Panc1 (cell line): Measurements from ENCODE around the gene SNTA1. TPM values are rescaled to one million over a fixed set of nuclear protein-coding genes. Genes with fewer than 3 reads are reported as not detected.

Experiments used
- ATAC-seq: fragments of 200-7000 bp; cut with Tn5 transposase; 2 replicates; pipeline ENCODE4 v1.9.1; 2020; ENCODE audit warnings: mild to moderate bottlenecking, moderate library complexity
- BruUV-seq: library from RNA; stranded (reverse); fragments of 400-500 nt; replicated peaks from 2 replicates; lab custom pipeline; 2021; lab: Mats Ljungman, UMichigan
- CTCF ChIA-PET: fragments of 300-600 bp; sonication (Branson Sonifier 250); formaldehyde crosslinking; loops from one replicate; lab custom pipeline; 2022; ENCODE audit warnings: antibody characterized with exemption; lab: Charles Lee
- POLR2A ChIA-PET: fragments of 300-600 bp; sonication (Branson Sonifier 250); formaldehyde crosslinking; loops from one replicate; lab custom pipeline; 2022; ENCODE audit warnings: antibody characterized with exemption; lab: Charles Lee
- DNase-seq: peaks from one replicate; pipeline ENCODE4 v3.0.0-alpha.2; 2010; ENCODE audit warnings: low read depth, low spot score
- H3K27ac ChIP-seq: 2 replicates; pipeline ENCODE4 v1.5.1; 2011; ENCODE audit warnings: mild to moderate bottlenecking, low read length, inconsistent platforms
- H3K27me3 ChIP-seq: fragments of 200-500 bp; sonication (Bioruptor generic); 2 replicates; pipeline ENCODE4 v1.6.0; 2014; ENCODE audit warnings: low read length, inconsistent platforms; ENCODE audit not compliant: control insufficient read depth, insufficient read depth
- H3K36me3 ChIP-seq: fragments of 200-500 bp; sonication (Bioruptor generic); 2 replicates; pipeline ENCODE4 v1.5.1; 2014; ENCODE audit warnings: inconsistent platforms, mild to moderate bottlenecking, low read length, moderate library complexity; ENCODE audit not compliant: control insufficient read depth, insufficient read depth
- H3K4me1 ChIP-seq: 2 replicates; pipeline ENCODE4 v1.5.1; 2011; ENCODE audit warnings: inconsistent platforms, mild to moderate bottlenecking, low read length, moderate library complexity; ENCODE audit not compliant: control insufficient read depth, insufficient read depth
- H3K4me3 ChIP-seq, 2 experiments: 2 replicates each; pipeline ENCODE4 v1.5.1; 2011 to 2012; ENCODE audit warnings: low read depth in 2 of 2, low read length in 2 of 2, mild to moderate bottlenecking in 2 of 2, inconsistent platforms in 1 of 2, moderate library complexity in 1 of 2
- H3K9me3 ChIP-seq: fragments of 200-500 bp; sonication (Bioruptor generic); 2 replicates; pipeline ENCODE4 v1.5.1; 2014; ENCODE audit warnings: low read depth, mild to moderate bottlenecking, inconsistent platforms, low read length, moderate library complexity; ENCODE audit not compliant: control insufficient read depth, insufficient read depth
- POLR2AphosphoS5 ChIP-seq: IDR thresholded peaks from 2 replicates; pipeline ENCODE4 v1.6.1; 2012; ENCODE audit warnings: mild to moderate bottlenecking, low read depth, low read length, moderate library complexity
- SIN3A ChIP-seq: IDR thresholded peaks from 2 replicates; pipeline ENCODE4 v1.6.1; 2012; ENCODE audit warnings: low read depth, mild to moderate bottlenecking, low read length, moderate library complexity, borderline replicate concordance; ENCODE audit not compliant: insufficient read depth
- TCF7L2 ChIP-seq: IDR thresholded peaks from 2 replicates; pipeline ENCODE4 v1.6.1; 2011; ENCODE audit warnings: mild to moderate bottlenecking, low read depth, low read length, inconsistent platforms
- in situ Hi-C: cut with HindIII; loops from 2 replicates; pipeline ENCODE4 v1.10.0; 2016; ENCODE audit warnings: low sequenced_read_pairs, low pct_unique_long_range_greater_than_20kb
- intact Hi-C: fragments of 100-400 bp; cut with micrococcal nuclease; formaldehyde crosslinking; loops from one replicate; pipeline ENCODE4 v1.10.0; 2022; ENCODE audit not compliant: unreplicated experiment
- total RNA-seq: library from RNA; stranded (reverse); gene quantifications from one replicate; pipeline ENCODE4 v1.2.1, GENCODE V29; 2021; ENCODE audit not compliant: unreplicated experiment
- TF ChIP-seq, protein P1 (sequence below), 2 experiments: IDR thresholded peaks; 2 replicates each; pipeline ENCODE4 v1.6.1; 2011 to 2012; ENCODE audit warnings: low read depth in 2 of 2, control low read depth in 1 of 2, low read length in 1 of 2, mild to moderate bottlenecking in 1 of 2, moderate library complexity in 1 of 2; ENCODE audit not compliant: insufficient read depth in 1 of 2
- TF ChIP-seq, protein P2 (sequence below): fragments of 450-650 bp; IDR thresholded peaks from 2 replicates; pipeline ENCODE4 v1.5.1; 2017; ENCODE audit warnings: mild to moderate bottlenecking

Gene SNTA1
- total RNA-seq, 1 experiment from 2014 or later, result 12.0 TPM

DNA sequence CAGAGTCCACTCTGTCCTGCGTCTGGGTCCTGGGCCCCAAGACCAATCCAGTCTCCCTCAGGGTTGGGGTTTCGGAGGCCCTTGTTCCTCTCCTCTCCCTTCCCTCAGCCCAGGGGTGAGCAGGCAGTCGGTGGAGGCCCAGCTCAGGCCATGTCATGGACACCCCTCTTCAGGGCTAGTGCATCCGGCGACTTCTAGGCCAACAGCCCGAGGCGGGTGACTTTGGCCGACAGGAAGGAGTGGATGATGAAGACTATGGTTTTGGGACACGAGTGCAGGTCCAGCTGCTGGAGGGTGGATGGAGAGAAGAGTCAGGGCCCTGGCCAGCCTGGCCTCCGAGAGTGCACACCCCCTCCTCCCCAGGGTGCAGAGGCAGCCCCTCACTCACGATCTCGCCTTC is 35.2 kb downstream of the SNTA1 start:
- Histone ChIP-seq H3K4me1 (no peaks in the 10 kb centered on the region), H3K4me3 (no peak overlapping the region), H3K27me3 (no peaks in the 10 kb centered on the region), H3K9me3 (no peaks in the 10 kb centered on the region), H3K27ac (no peak overlapping the region), H3K36me3 (no peaks in the 10 kb centered on the region)
- ATAC-seq (no peak), DNase-seq (no peak)
- ChIA-PET POLR2A (interaction anchor here (0.6 kb wide), 1 partner anchor 31 kb away, joined by 3 read pairs; no protein-coding TSS in a partner anchor), CTCF (no interaction called here)
- no TSS peak for BruUV-seq
- in situ Hi-C loops (no loop called here), intact Hi-C loops (no loop called here)
- TF ChIP-seq SIN3A, result no peak
- no peak for TF ChIP-seq POLR2AphosphoS5
- no peak for TF ChIP-seq TCF7L2
- TF ChIP-seq, protein P1, sequence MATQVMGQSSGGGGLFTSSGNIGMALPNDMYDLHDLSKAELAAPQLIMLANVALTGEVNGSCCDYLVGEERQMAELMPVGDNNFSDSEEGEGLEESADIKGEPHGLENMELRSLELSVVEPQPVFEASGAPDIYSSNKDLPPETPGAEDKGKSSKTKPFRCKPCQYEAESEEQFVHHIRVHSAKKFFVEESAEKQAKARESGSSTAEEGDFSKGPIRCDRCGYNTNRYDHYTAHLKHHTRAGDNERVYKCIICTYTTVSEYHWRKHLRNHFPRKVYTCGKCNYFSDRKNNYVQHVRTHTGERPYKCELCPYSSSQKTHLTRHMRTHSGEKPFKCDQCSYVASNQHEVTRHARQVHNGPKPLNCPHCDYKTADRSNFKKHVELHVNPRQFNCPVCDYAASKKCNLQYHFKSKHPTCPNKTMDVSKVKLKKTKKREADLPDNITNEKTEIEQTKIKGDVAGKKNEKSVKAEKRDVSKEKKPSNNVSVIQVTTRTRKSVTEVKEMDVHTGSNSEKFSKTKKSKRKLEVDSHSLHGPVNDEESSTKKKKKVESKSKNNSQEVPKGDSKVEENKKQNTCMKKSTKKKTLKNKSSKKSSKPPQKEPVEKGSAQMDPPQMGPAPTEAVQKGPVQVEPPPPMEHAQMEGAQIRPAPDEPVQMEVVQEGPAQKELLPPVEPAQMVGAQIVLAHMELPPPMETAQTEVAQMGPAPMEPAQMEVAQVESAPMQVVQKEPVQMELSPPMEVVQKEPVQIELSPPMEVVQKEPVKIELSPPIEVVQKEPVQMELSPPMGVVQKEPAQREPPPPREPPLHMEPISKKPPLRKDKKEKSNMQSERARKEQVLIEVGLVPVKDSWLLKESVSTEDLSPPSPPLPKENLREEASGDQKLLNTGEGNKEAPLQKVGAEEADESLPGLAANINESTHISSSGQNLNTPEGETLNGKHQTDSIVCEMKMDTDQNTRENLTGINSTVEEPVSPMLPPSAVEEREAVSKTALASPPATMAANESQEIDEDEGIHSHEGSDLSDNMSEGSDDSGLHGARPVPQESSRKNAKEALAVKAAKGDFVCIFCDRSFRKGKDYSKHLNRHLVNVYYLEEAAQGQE (IDR thresholded peaks at IDR 0.05; ENCODE audit: insufficient read depth in 1 of 2, low read depth in 2 of 2, low read length in 1 of 2), result no peak
- TF ChIP-seq, protein P2, sequence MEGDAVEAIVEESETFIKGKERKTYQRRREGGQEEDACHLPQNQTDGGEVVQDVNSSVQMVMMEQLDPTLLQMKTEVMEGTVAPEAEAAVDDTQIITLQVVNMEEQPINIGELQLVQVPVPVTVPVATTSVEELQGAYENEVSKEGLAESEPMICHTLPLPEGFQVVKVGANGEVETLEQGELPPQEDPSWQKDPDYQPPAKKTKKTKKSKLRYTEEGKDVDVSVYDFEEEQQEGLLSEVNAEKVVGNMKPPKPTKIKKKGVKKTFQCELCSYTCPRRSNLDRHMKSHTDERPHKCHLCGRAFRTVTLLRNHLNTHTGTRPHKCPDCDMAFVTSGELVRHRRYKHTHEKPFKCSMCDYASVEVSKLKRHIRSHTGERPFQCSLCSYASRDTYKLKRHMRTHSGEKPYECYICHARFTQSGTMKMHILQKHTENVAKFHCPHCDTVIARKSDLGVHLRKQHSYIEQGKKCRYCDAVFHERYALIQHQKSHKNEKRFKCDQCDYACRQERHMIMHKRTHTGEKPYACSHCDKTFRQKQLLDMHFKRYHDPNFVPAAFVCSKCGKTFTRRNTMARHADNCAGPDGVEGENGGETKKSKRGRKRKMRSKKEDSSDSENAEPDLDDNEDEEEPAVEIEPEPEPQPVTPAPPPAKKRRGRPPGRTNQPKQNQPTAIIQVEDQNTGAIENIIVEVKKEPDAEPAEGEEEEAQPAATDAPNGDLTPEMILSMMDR, result no peak

DNA sequence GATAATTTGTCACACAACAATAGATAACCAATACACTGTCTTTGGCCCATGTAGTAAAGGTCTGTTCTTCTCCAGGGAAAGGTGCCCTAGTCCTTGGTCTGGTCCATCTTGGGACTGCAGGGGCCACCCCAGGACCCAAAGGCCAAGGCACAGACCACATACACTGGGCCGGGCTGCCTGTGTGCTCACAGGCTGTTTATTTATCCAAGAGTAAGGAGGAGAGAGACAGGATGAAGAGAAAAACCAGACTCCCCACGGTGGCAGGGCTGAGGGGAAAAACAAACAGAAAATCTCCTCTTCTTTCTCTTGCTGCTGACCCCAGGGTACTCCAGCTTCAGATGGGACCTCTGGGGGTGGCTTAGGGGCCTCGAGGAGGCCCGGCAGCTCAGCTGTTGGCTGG is 35.8 kb downstream of the SNTA1 start:
- Histone ChIP-seq H3K27me3 (no peaks in the 10 kb centered on the region), H3K4me3 (no peak overlapping the region), H3K9me3 (no peaks in the 10 kb centered on the region), H3K4me1 (no peaks in the 10 kb centered on the region), H3K27ac (no peak overlapping the region), H3K36me3 (no peaks in the 10 kb centered on the region)
- no peak for TF ChIP-seq TCF7L2
- no peak for TF ChIP-seq SIN3A
- in situ Hi-C loops (no loop called here), intact Hi-C loops (no loop called here)
- no peak for DNase-seq
- ATAC-seq, result no peak
- BruUV-seq, result no TSS peak
- CTCF ChIA-PET, result no interaction called here
- POLR2A ChIA-PET, result interaction anchor here (0.6 kb wide), 1 partner anchor 31 kb away, joined by 3 read pairs; no protein-coding TSS in a partner anchor

DNA sequence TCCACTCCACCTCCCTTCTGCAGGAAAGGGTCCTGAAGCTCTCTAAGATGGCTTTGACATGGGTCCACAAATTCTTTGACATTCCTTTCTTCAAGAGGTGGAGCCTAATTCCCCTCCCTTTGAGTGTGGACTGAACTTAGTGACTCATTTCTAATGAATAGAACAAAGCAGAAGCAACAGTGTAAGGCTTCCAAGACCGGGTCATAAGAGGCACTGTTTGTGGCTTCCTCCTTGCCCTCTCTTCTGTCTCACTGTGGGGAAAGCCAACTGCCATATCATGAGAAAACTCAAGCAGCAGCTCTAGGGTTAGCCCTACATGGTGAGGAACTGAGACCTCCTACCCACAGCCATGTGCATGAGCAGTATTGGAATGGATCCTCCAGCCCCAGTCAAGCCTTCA is 36.3 kb downstream of the SNTA1 start:
- intact Hi-C loops, result no loop called here
- DNase-seq (no peak), ATAC-seq (peak; percentile 35; the same call in 1 of the 2 replicates)
- no peak overlapping the region for H3K4me3 ChIP-seq
- in situ Hi-C loops, result no loop called here
- H3K9me3 ChIP-seq, result no peaks in the 10 kb centered on the region
- ChIA-PET CTCF (no interaction called here), POLR2A (no interaction called here)
- TF ChIP-seq, protein P2, result no peak
- TF ChIP-seq, protein P1 (IDR thresholded peaks at IDR 0.05; ENCODE audit: insufficient read depth in 1 of 2, low read depth in 2 of 2, low read length in 1 of 2), result no peak
- TF ChIP-seq POLR2AphosphoS5, result no peak
- TF ChIP-seq SIN3A, result no peak
- TF ChIP-seq TCF7L2, result no peak
- no peaks in the 10 kb centered on the region for H3K36me3 ChIP-seq
- H3K4me1 ChIP-seq, result no peaks in the 10 kb centered on the region
- no TSS peak for BruUV-seq
- H3K27ac ChIP-seq, result no peak overlapping the region
- no peaks in the 10 kb centered on the region for H3K27me3 ChIP-seq
